Measurements from ENCODE around the gene SLC2A6. TPM values are rescaled to one million over a fixed set of nuclear protein-coding genes. Genes with fewer than 3 reads are reported as not detected.

SLC2A6 gene
- total and polyA plus RNA-seq, 2 donors (not counting 1 experiment from before 2014, with no cell fraction given) = 7.6 to 9.1 TPM

- Histone ChIP-seq H3K36me3 (ENCODE audit: control insufficient read depth, insufficient read depth, low read length) (no peaks in the 10 kb centered on the region), H2AFZ (ENCODE audit: low read length) (no peak overlapping the region), H3K9me3 (ENCODE audit: control insufficient read depth, insufficient read depth, low read depth, low read length) (no peaks in the 10 kb centered on the region), H4K20me1 (ENCODE audit: control insufficient read depth, extremely low read depth, insufficient read depth, low read length) (no peaks in the 10 kb centered on the region), H3K79me2 (ENCODE audit: control insufficient read depth, insufficient read depth, low read length) (no peaks in the 10 kb centered on the region), H3K27me3 (ENCODE audit: control insufficient read depth, insufficient read depth, low read length) (peaks cover 25% of the 10 kb centered on the region), H3K27ac (ENCODE audit: insufficient read depth, low read length) (no peak overlapping the region), H3K4me3 (replicated peaks in 1 of 4; ENCODE audit: control extremely low read depth in 1 of 4, insufficient read depth in 1 of 4, low read depth in 3 of 4, low read length in 4 of 4) (no peak overlapping the region), H3K4me1 (ENCODE audit: control insufficient read depth, extremely low read depth, insufficient read depth, low read length) (peaks cover 3% of the 10 kb centered on the region), H3K9ac (ENCODE audit: insufficient read depth, low read length) (no peak overlapping the region), H3K4me2 (ENCODE audit: extremely low read depth, insufficient read depth, low read length) (no peak overlapping the region)
- DNase-seq (ENCODE audit: low read depth in 2 of 2) = no peak
- TF ChIP-seq EZH2 (IDR thresholded peaks at IDR 0.05; ENCODE audit: low read length, missing control alignments) = no peak
- no peak for TF ChIP-seq CTCF (conservative IDR thresholded peaks at IDR 0.05 in 1 of 2, IDR thresholded peaks at IDR 0.05 in 1 of 2; ENCODE audit: low read depth in 1 of 2, low read length in 2 of 2)
Measured at GRCh38 chr9:133496861-133497842, 18.3 kb upstream of the SLC2A6 start.

- TF ChIP-seq CTCF (conservative IDR thresholded peaks at IDR 0.05 in 1 of 2, IDR thresholded peaks at IDR 0.05 in 1 of 2; ENCODE audit: low read depth in 1 of 2, low read length in 2 of 2) (no peak), EZH2 (IDR thresholded peaks at IDR 0.05; ENCODE audit: low read length, missing control alignments) (no peak)
- no peak overlapping the region for H3K27ac ChIP-seq (ENCODE audit: insufficient read depth, low read length)
- H3K27me3 ChIP-seq (ENCODE audit: control insufficient read depth, insufficient read depth, low read length) = peaks cover 25% of the 10 kb centered on the region
- H2AFZ ChIP-seq (ENCODE audit: low read length) = no peak overlapping the region
- no peak overlapping the region for H3K9ac ChIP-seq (ENCODE audit: insufficient read depth, low read length)
- H4K20me1 ChIP-seq (ENCODE audit: control insufficient read depth, extremely low read depth, insufficient read depth, low read length) = no peaks in the 10 kb centered on the region
- no peak overlapping the region for H3K4me3 ChIP-seq (replicated peaks in 1 of 4; ENCODE audit: control extremely low read depth in 1 of 4, insufficient read depth in 1 of 4, low read depth in 3 of 4, low read length in 4 of 4)
- no peaks in the 10 kb centered on the region for H3K79me2 ChIP-seq (ENCODE audit: control insufficient read depth, insufficient read depth, low read length)
- H3K36me3 ChIP-seq (ENCODE audit: control insufficient read depth, insufficient read depth, low read length) = no peaks in the 10 kb centered on the region
- H3K9me3 ChIP-seq (ENCODE audit: control insufficient read depth, insufficient read depth, low read depth, low read length) = no peaks in the 10 kb centered on the region
- peaks cover 3% of the 10 kb centered on the region for H3K4me1 ChIP-seq (ENCODE audit: control insufficient read depth, extremely low read depth, insufficient read depth, low read length)
- no peak for DNase-seq (ENCODE audit: low read depth in 2 of 2)
- no peak overlapping the region for H3K4me2 ChIP-seq (ENCODE audit: extremely low read depth, insufficient read depth, low read length)
Measured at GRCh38 chr9:133495327-133496293, 16.7 kb upstream of the SLC2A6 start.
